Measurements from ENCODE around the gene PPP1CC. TPM values are rescaled to one million over a fixed set of nuclear protein-coding genes. Genes with fewer than 3 reads are reported as not detected.

The PPP1CC gene
- total RNA-seq, 1 donor from 2014 or later = 174 TPM

DNA sequence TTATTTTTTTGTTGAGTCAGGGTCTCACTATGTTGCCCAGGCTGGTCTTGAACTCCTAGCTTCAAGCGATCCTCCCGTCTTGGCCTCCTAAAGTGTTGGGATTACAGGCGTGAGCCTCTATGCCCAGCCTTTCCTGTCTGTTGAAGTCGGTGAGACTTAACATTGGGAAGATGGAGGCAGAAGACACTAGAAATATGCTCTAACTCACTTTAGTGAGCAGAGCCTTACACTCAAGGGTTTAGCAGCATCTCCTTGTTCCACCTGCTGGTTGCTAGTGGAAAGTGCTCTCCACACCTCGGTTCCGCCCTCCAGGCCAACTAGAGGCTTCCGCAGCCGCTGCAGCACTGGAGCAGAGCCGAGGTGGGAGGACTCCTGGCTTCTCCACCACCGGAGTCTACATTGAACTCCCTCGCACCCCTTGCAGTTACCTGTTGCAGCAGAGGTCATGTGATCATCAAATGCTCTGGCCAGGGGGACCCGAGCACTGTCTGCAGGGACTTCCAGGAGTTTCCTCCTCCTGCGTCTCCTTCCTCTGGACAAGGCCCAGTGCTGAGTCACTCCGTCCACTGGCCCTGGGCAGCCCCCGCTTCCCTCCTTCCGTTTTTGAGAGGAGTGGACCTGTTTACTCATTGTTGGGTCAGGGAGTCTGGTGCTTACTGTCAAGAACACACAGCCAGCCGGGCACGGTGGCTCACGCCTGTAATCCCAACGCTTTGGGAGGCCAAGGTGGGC is 44.4 kb downstream of the PPP1CC start:
- Mint-ChIP-seq H3K36me3 (no peaks in the 10 kb centered on the region), H3K27ac (no peak overlapping the region), H3K4me3 (no peak overlapping the region), H3K27me3 (peaks cover 4% of the 10 kb centered on the region), H3K9me3 (no peaks in the 10 kb centered on the region), H3K4me1 (ENCODE audit: unreplicated experiment) (peaks cover 5% of the 10 kb centered on the region)
- DNase-seq (ENCODE audit: extremely low spot score, unreplicated experiment) = no peak
- TF ChIP-seq, protein P1, sequence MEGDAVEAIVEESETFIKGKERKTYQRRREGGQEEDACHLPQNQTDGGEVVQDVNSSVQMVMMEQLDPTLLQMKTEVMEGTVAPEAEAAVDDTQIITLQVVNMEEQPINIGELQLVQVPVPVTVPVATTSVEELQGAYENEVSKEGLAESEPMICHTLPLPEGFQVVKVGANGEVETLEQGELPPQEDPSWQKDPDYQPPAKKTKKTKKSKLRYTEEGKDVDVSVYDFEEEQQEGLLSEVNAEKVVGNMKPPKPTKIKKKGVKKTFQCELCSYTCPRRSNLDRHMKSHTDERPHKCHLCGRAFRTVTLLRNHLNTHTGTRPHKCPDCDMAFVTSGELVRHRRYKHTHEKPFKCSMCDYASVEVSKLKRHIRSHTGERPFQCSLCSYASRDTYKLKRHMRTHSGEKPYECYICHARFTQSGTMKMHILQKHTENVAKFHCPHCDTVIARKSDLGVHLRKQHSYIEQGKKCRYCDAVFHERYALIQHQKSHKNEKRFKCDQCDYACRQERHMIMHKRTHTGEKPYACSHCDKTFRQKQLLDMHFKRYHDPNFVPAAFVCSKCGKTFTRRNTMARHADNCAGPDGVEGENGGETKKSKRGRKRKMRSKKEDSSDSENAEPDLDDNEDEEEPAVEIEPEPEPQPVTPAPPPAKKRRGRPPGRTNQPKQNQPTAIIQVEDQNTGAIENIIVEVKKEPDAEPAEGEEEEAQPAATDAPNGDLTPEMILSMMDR (conservative IDR thresholded peaks at IDR 0.05) = peak; percentile 71

- no peak overlapping the region for H3K27ac Mint-ChIP-seq
- peaks cover 5% of the 10 kb centered on the region for H3K4me1 Mint-ChIP-seq (ENCODE audit: unreplicated experiment)
- no peak for DNase-seq (ENCODE audit: extremely low spot score, unreplicated experiment)
- peaks cover 4% of the 10 kb centered on the region for H3K27me3 Mint-ChIP-seq
- H3K9me3 Mint-ChIP-seq = no peaks in the 10 kb centered on the region
- H3K36me3 Mint-ChIP-seq = no peaks in the 10 kb centered on the region
- no peak overlapping the region for H3K4me3 Mint-ChIP-seq
- TF ChIP-seq, protein P1 (conservative IDR thresholded peaks at IDR 0.05) = no peak
Observed at GRCh38 chr12:110697236-110697635, 45.5 kb downstream of the PPP1CC start.

DNA sequence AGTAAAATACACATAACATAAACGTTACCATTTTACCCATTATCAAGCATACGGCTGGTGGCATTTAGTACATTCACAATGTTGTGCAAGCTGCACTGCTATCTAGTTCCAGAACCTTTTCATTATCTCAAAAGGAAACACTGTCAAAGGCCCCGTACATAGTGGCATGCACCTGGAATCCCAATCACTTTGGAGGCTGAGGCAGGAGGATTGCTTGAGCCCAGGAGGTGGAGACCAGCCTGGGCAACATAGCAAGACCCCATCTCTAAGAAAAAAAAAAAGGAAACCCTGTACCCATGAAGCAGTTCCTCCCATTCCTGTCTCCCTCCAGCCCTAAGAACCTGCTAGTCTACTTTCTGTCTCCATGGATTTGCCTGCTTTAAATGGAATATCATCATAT is 46.4 kb downstream of the PPP1CC start:
- DNase-seq (ENCODE audit: extremely low spot score, unreplicated experiment) = no peak
- no peak overlapping the region for H3K4me3 Mint-ChIP-seq
- peaks cover 7% of the 10 kb centered on the region for H3K27me3 Mint-ChIP-seq
- TF ChIP-seq, protein P1 (conservative IDR thresholded peaks at IDR 0.05) = no peak
- H3K9me3 Mint-ChIP-seq = no peaks in the 10 kb centered on the region
- H3K4me1 Mint-ChIP-seq (ENCODE audit: unreplicated experiment) = peaks cover 5% of the 10 kb centered on the region
- no peak overlapping the region for H3K27ac Mint-ChIP-seq
- H3K36me3 Mint-ChIP-seq = no peaks in the 10 kb centered on the region

DNA sequence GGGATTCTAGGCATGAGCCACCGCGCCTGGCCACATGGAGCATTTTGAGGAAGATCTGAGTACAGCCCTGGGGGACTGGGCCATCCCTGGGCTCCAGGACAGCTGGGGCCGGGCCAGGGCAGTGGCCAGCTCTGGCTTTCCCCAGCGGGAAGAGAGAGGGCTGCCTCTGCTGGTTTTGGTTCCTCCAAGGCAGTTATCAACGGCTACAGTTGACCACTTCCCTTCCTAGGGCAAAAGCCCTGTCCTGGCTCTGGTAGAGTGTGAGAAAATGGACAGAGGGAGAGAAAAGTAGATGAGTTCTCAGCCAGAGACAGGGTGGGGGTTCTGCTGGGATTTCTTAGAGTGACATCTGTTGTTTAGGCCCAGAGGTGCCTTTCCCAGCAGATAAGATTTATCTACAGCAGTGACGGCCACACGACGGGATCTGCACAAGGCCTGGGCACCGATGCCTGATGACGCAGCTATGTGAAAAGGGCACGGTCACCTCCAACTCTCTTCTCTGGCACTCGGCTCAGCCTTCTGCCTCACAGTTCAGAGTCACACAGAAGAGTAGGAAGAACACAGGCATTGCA is 48.3 kb downstream of the PPP1CC start:
- Mint-ChIP-seq H3K27me3 (peaks cover 16% of the 10 kb centered on the region), H3K4me1 (ENCODE audit: unreplicated experiment) (peaks cover 14% of the 10 kb centered on the region), H3K36me3 (no peaks in the 10 kb centered on the region), H3K27ac (no peak overlapping the region), H3K4me3 (no peak overlapping the region), H3K9me3 (no peaks in the 10 kb centered on the region)
- no peak for DNase-seq (ENCODE audit: extremely low spot score, unreplicated experiment)
- TF ChIP-seq, protein P1 (conservative IDR thresholded peaks at IDR 0.05) = no peak

GRCh38 chr12:110693731-110694130 is 49.0 kb downstream of the PPP1CC start:
- Mint-ChIP-seq H3K9me3 (no peaks in the 10 kb centered on the region), H3K27me3 (peaks cover 17% of the 10 kb centered on the region), H3K27ac (no peak overlapping the region), H3K36me3 (no peaks in the 10 kb centered on the region), H3K4me1 (ENCODE audit: unreplicated experiment) (peaks cover 15% of the 10 kb centered on the region), H3K4me3 (no peak overlapping the region)
- no peak for DNase-seq (ENCODE audit: extremely low spot score, unreplicated experiment)
- TF ChIP-seq, protein P1 (conservative IDR thresholded peaks at IDR 0.05) = no peak

Measured in type B pancreatic cell (in vitro differentiated cells).